Muscle layer of duodenum (tissue), 2 donors: Measurements from ENCODE around the gene PPFIA1.
A peak's percentile ranks its signal among the peaks of the same experiment; 100 is the strongest.
"Not testable (repeated sequence)": the region's sequence is repeated elsewhere in the genome, so short reads cannot be mapped to it uniquely, and the experiment has no call there.

Experiments used
- H3K27ac ChIP-seq: one replicate; pipeline ENCODE4 v1.7.0; 2013; ENCODE audit warnings: mild to moderate bottlenecking, low read length
- H3K27me3 ChIP-seq: one replicate; pipeline ENCODE4 v1.7.0; 2013; ENCODE audit warnings: low read depth, mild to moderate bottlenecking, control low read depth, low read length
- H3K36me3 ChIP-seq, 2 donors: one replicate each; pipeline ENCODE4 v1.7.0; 2013; ENCODE audit warnings: low read length in 2 of 2, control low read depth in 1 of 2, mild to moderate bottlenecking in 1 of 2; ENCODE audit not compliant: insufficient read depth in 2 of 2, control insufficient read depth in 1 of 2
- H3K4me1 ChIP-seq, 2 donors: one replicate each; pipeline ENCODE4 v1.7.0; 2013; ENCODE audit warnings: low read length in 2 of 2, mild to moderate bottlenecking in 2 of 2, control low read depth in 1 of 2, moderate library complexity in 1 of 2; ENCODE audit not compliant: insufficient read depth in 2 of 2, control insufficient read depth in 1 of 2
- H3K4me3 ChIP-seq, 2 donors: one replicate each; pipeline ENCODE4 v1.7.0; 2013; ENCODE audit warnings: low read length in 2 of 2, low read depth in 1 of 2, mild to moderate bottlenecking in 1 of 2
- H3K9me3 ChIP-seq, 2 donors: one replicate each; pipeline ENCODE4 v1.7.0; 2013; ENCODE audit warnings: low read length in 2 of 2, control low read depth in 1 of 2, mild to moderate bottlenecking in 1 of 2; ENCODE audit not compliant: control insufficient read depth in 1 of 2
- donor health status: healthy.

PPFIA1 gene

GRCh38 chr11:70381872-70382861 is 111.7 kb downstream of the PPFIA1 start:
- H3K9me3 ChIP-seq = no peaks in the 10 kb centered on the region
- peaks cover 15 to 34% of the 10 kb centered on the region in 2 donors for H3K36me3 ChIP-seq
- peaks cover 0 to 31% of the 10 kb centered on the region in 2 donors for H3K4me1 ChIP-seq
- H3K27ac ChIP-seq = peak overlapping the region; percentile 27
- no peak overlapping the region for H3K4me3 ChIP-seq
- H3K27me3 ChIP-seq = no peaks in the 10 kb centered on the region

GRCh38 chr11:70383664-70384565 is 113.4 kb downstream of the PPFIA1 start:
- Histone ChIP-seq H3K4me3 (no peak overlapping the region), H3K27ac (no peak overlapping the region), H3K27me3 (no peaks in the 10 kb centered on the region), H3K4me1 (peaks cover 0 to 31% of the 10 kb centered on the region in 2 donors), H3K9me3 (no peaks in the 10 kb centered on the region), H3K36me3 (peaks cover 1 to 19% of the 10 kb centered on the region in 2 donors)

- no peaks in the 10 kb centered on the region for H3K9me3 ChIP-seq
- no peak overlapping the region for H3K4me3 ChIP-seq
- H3K27me3 ChIP-seq = peaks cover 6% of the 10 kb centered on the region
- peaks cover 0 to 31% of the 10 kb centered on the region in 2 donors for H3K4me1 ChIP-seq
- no peak overlapping the region for H3K27ac ChIP-seq
- H3K36me3 ChIP-seq = peaks cover 0 to 18% of the 10 kb centered on the region in 2 donors
Observed at GRCh38 chr11:70384566-70385152, 114.2 kb downstream of the PPFIA1 start.

- H3K36me3 ChIP-seq = peaks cover 0 to 7% of the 10 kb centered on the region in 2 donors
- H3K4me1 ChIP-seq = peaks cover 0 to 20% of the 10 kb centered on the region in 2 donors
- no peak overlapping the region for H3K27ac ChIP-seq
- H3K4me3 ChIP-seq = no peak overlapping the region
- peaks cover 7% of the 10 kb centered on the region for H3K27me3 ChIP-seq
- H3K9me3 ChIP-seq = no peaks in the 10 kb centered on the region
Observed at GRCh38 chr11:70387564-70387963, 117.1 kb downstream of the PPFIA1 start.

GRCh38 chr11:70389201-70389600 is 118.7 kb downstream of the PPFIA1 start:
- H3K36me3 ChIP-seq = peaks cover 0 to 7% of the 10 kb centered on the region in 2 donors
- no peak overlapping the region for H3K27ac ChIP-seq
- H3K9me3 ChIP-seq = no peaks in the 10 kb centered on the region
- peaks cover 0 to 7% of the 10 kb centered on the region in 2 donors for H3K4me1 ChIP-seq
- H3K27me3 ChIP-seq = peaks cover 7% of the 10 kb centered on the region
- no peak overlapping the region for H3K4me3 ChIP-seq

GRCh38 chr11:70390882-70391281 is 120.4 kb downstream of the PPFIA1 start:
- not testable (repeated sequence) for H3K9me3 ChIP-seq, H3K27ac ChIP-seq, H3K4me3 ChIP-seq, H3K4me1 ChIP-seq, H3K36me3 ChIP-seq, H3K27me3 ChIP-seq

- H3K27me3 ChIP-seq = peaks cover 4% of the 10 kb centered on the region
- H3K27ac ChIP-seq = no peak overlapping the region
- H3K4me3 ChIP-seq = no peak overlapping the region
- no peaks in the 10 kb centered on the region for H3K36me3 ChIP-seq
- H3K9me3 ChIP-seq = no peaks in the 10 kb centered on the region
- H3K4me1 ChIP-seq = peaks cover 0 to 8% of the 10 kb centered on the region in 2 donors
Observed at GRCh38 chr11:70394211-70394950, 123.9 kb downstream of the PPFIA1 start.

GRCh38 chr11:70397336-70397982 is 127.0 kb downstream of the PPFIA1 start:
- Histone ChIP-seq H3K27me3 (no peaks in the 10 kb centered on the region), H3K36me3 (no peaks in the 10 kb centered on the region), H3K27ac (peak overlapping the region; percentile 8), H3K4me1 (peaks cover 3 to 24% of the 10 kb centered on the region in 2 donors), H3K9me3 (no peaks in the 10 kb centered on the region), H3K4me3 (peak overlapping the region; percentile 76)

GRCh38 chr11:70397983-70398833 is 127.7 kb downstream of the PPFIA1 start, which contains the start of gene CTTN:
Gene CTTN (plus strand): TSS chr11:70398529. CDS start chr11:70407298, 8,769 bp downstream.
- Histone ChIP-seq H3K27me3 (no peaks in the 10 kb centered on the region), H3K27ac (peak within 1 kb of the TSS; percentile 92), H3K4me3 (peak within 1 kb of the TSS; percentile 76), H3K9me3 (no peaks in the 10 kb centered on the region), H3K4me1 (peaks cover 3 to 24% of the 10 kb centered on the region in 2 donors), H3K36me3 (no peaks in the 10 kb centered on the region)
